Measurements from ENCODE around the gene APPBP2.
A peak's percentile ranks its signal among the peaks of the same experiment; 100 is the strongest.

The APPBP2 gene

GRCh38 chr17:60514053-60514452 lies 12.0 kb downstream of the APPBP2 start:
- H3K4me3 ChIP-seq (ENCODE audit: control insufficient read depth, low read depth, low read length) = no peak overlapping the region
- TF ChIP-seq CTCF (conservative IDR thresholded peaks at IDR 0.05; ENCODE audit: control insufficient read depth, insufficient read depth, low read depth, low read length) = no peak
- DNase-seq (ENCODE audit: low read depth) = no peak

- TF ChIP-seq CTCF (conservative IDR thresholded peaks at IDR 0.05; ENCODE audit: control insufficient read depth, insufficient read depth, low read depth, low read length) = no peak
- no peak overlapping the region for H3K4me3 ChIP-seq (ENCODE audit: control insufficient read depth, low read depth, low read length)
- DNase-seq (ENCODE audit: low read depth) = no peak
These were observed 13.0 kb downstream of the APPBP2 start for GRCh38 chr17:60513014-60513413.

GRCh38 chr17:60510723-60511122 lies 15.3 kb downstream of the APPBP2 start:
- no peak overlapping the region for H3K4me3 ChIP-seq (ENCODE audit: control insufficient read depth, low read depth, low read length)
- no peak for TF ChIP-seq CTCF (conservative IDR thresholded peaks at IDR 0.05; ENCODE audit: control insufficient read depth, insufficient read depth, low read depth, low read length)
- no peak for DNase-seq (ENCODE audit: low read depth)

GRCh38 chr17:60510031-60510430 lies 16.0 kb downstream of the APPBP2 start:
- H3K4me3 ChIP-seq (ENCODE audit: control insufficient read depth, low read depth, low read length) = no peak overlapping the region
- no peak for TF ChIP-seq CTCF (conservative IDR thresholded peaks at IDR 0.05; ENCODE audit: control insufficient read depth, insufficient read depth, low read depth, low read length)
- DNase-seq (ENCODE audit: low read depth) = peak; percentile 35

GRCh38 chr17:60508384-60508980 lies 17.6 kb downstream of the APPBP2 start:
- no peak for TF ChIP-seq CTCF (conservative IDR thresholded peaks at IDR 0.05; ENCODE audit: control insufficient read depth, insufficient read depth, low read depth, low read length)
- H3K4me3 ChIP-seq (ENCODE audit: control insufficient read depth, low read depth, low read length) = no peak overlapping the region
- no peak for DNase-seq (ENCODE audit: low read depth)

GRCh38 chr17:60506312-60506711 lies 19.7 kb downstream of the APPBP2 start:
- TF ChIP-seq CTCF (conservative IDR thresholded peaks at IDR 0.05; ENCODE audit: control insufficient read depth, insufficient read depth, low read depth, low read length) = no peak
- peak; percentile 91 for DNase-seq (ENCODE audit: low read depth)
- H3K4me3 ChIP-seq (ENCODE audit: control insufficient read depth, low read depth, low read length) = no peak overlapping the region

- no peak for TF ChIP-seq CTCF (conservative IDR thresholded peaks at IDR 0.05; ENCODE audit: control insufficient read depth, insufficient read depth, low read depth, low read length)
- no peak overlapping the region for H3K4me3 ChIP-seq (ENCODE audit: control insufficient read depth, low read depth, low read length)
- no peak for DNase-seq (ENCODE audit: low read depth)
These were observed 23.9 kb downstream of the APPBP2 start for GRCh38 chr17:60502145-60502544.
